ENCODE measurements around the gene LRRC3. TPM values are rescaled to one million over a fixed set of nuclear protein-coding genes. Genes with fewer than 3 reads are reported as not detected.
"Not testable (repeated sequence)": the region's sequence is repeated elsewhere in the genome, so short reads cannot be mapped to it uniquely, and the experiment has no call there.

Gene LRRC3
- polyA plus RNA-seq, 3 donors, result 4.6 to 5.6 (median 5.2) TPM

- no peak for DNase-seq
Measured at GRCh38 chr21:44475266-44475845, 20.0 kb downstream of the LRRC3 start.

GRCh38 chr21:44477131-44477530 lies 21.8 kb downstream of the LRRC3 start:
- no peak for DNase-seq

GRCh38 chr21:44477712-44478111 lies 22.4 kb downstream of the LRRC3 start:
- no peak for DNase-seq

- DNase-seq, result no peak
Measured at GRCh38 chr21:44478124-44478800, 23.0 kb downstream of the LRRC3 start.

GRCh38 chr21:44478801-44479167 lies 23.5 kb downstream of the LRRC3 start:
- DNase-seq, result no peak

GRCh38 chr21:44479556-44480199 lies 24.4 kb downstream of the LRRC3 start:
- not testable (repeated sequence) for DNase-seq

GRCh38 chr21:44480200-44481053 lies 25.1 kb downstream of the LRRC3 start:
- DNase-seq, result no peak

GRCh38 chr21:44482581-44483287 lies 27.4 kb downstream of the LRRC3 start:
- no peak for DNase-seq

- no peak for DNase-seq
Measured at GRCh38 chr21:44483288-44484237, 28.3 kb downstream of the LRRC3 start.

GRCh38 chr21:44484498-44485253 lies 29.4 kb downstream of the LRRC3 start:
- DNase-seq, result no peak

GRCh38 chr21:44485254-44485793 lies 30.0 kb downstream of the LRRC3 start:
- no peak for DNase-seq

- no peak for DNase-seq
Measured at GRCh38 chr21:44485796-44486195, 30.5 kb downstream of the LRRC3 start.

- DNase-seq, result no peak
Measured at GRCh38 chr21:44486302-44486701, 31.0 kb downstream of the LRRC3 start.

GRCh38 chr21:44487831-44488230 lies 32.5 kb downstream of the LRRC3 start:
- no peak for DNase-seq

- no peak for DNase-seq
Measured at GRCh38 chr21:44489962-44490361, 34.7 kb downstream of the LRRC3 start.

- no peak for DNase-seq
Measured at GRCh38 chr21:44490405-44490804, 35.1 kb downstream of the LRRC3 start.

- DNase-seq, result no peak
Measured at GRCh38 chr21:44490816-44491215, 35.5 kb downstream of the LRRC3 start.

- DNase-seq, result no peak
Measured at GRCh38 chr21:44492567-44493385, 37.5 kb downstream of the LRRC3 start.

- no peak for DNase-seq
Measured at GRCh38 chr21:44494418-44494817, 39.1 kb downstream of the LRRC3 start.
